Stimulated activated CD4-positive, alpha-beta T cell treated with anti-CD3 and anti-CD28 coated beads, Interleukin-2, amount 100 ng/mL, for 4 hours (primary cell): ENCODE measurements around the gene TAMM41.
"Not testable (repeated sequence)": the region's sequence is repeated elsewhere in the genome, so short reads cannot be mapped to it uniquely, and the experiment has no call there.

Source experiments
- DNase-seq: peaks from one replicate; pipeline ENCODE4 v3.0.0-alpha.2; 2020; ENCODE audit warnings: low read depth

The TAMM41 gene

GRCh38 chr3:11764931-11765363 lies 81.7 kb downstream of the TAMM41 start:
- no peak for DNase-seq

- DNase-seq = no peak
These were observed 86.7 kb downstream of the TAMM41 start for GRCh38 chr3:11759996-11760395.

DNA sequence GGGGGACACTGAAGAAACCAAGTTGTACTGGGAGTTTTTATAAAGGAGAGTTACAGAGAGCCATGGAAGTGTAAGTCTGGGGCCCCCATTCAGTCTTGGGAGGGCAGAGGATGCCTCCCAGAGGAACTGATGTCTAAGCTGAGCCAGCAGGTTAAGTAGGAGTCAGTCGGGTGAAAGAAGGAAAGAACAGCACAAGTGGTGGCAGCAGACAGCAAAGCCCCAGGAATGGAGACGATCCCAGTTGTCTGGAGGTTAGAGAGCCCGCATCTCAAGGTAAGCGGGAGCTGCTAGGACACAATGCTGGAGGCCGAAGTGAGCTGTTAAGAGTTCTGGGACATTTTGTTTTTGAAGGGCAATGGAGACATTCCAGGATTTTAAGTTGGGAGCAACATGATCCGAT lies 88.8 kb downstream of the TAMM41 start:
- no peak for DNase-seq

GRCh38 chr3:11757441-11757875 lies 89.2 kb downstream of the TAMM41 start:
- DNase-seq = no peak

DNA sequence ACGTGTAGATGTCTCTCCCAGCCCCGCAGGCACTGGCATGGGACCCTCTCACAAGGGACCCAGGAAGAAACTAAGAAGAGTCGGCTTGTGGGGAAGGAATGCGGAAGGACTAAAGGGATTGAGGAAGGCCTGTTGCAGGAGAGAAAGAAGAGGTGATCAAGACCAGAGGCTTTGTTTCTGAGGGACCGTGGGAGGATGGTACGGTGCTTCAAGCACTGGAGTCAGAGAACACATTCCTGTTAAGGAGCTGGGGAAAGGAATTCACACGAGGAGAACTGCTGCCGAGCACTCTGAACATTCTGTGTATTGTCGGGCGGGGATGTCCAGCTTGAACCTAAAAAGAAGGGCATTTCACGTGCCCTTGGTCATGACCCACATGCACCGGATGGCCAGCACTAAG lies 91.4 kb downstream of the TAMM41 start:
- DNase-seq = no peak

GRCh38 chr3:11752254-11752653 lies 94.4 kb downstream of the TAMM41 start:
- DNase-seq = not testable (repeated sequence)

GRCh38 chr3:11748306-11748705 lies 98.4 kb downstream of the TAMM41 start:
- DNase-seq = not testable (repeated sequence)
